ENCODE data around the gene HSD17B12. TPM values are rescaled to one million over a fixed set of nuclear protein-coding genes. Genes with fewer than 3 reads are reported as not detected.

The HSD17B12 gene
- total and polyA plus RNA-seq, 2 of the 13 experiments (the other 11 are each of a cell fraction or from before 2014, with no cell fraction given), result 50.3 to 117 TPM

DNA sequence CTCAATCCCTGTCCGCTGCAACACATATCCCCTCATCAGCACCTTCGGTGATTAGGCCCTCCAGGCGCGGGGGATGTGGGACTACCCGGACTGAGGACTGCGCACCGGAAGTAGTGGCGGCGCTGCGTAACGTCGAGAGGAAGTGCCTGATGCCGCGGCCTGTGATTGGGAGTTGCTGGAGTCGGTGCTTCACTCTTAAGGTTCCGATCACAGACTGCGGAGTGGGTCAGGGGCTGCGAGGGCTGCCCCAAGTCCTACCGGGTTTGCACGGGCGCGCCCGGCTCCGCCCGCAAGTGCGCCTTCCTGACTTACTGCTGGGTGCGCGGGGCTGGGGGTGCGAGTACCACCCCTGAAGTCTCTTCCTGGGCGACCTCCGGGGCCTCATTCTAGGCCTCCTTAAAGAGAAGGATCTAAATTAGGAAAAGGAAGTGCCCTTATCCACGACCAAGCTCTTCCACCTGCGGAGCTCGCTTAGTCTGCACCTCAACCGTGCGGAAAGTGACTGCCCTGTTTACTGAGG, 200.2 kb downstream of the HSD17B12 start, which contains the start of gene ALKBH3 (continued):
- TF ChIP-seq JDP2 (CRISPR knock-in tag; IDR thresholded peaks at IDR 0.05; ENCODE audit: borderline replicate concordance) (no peak), MLX (CRISPR knock-in tag; IDR thresholded peaks at IDR 0.05) (no peak), ZNF263 (CRISPR knock-in tag; IDR thresholded peaks at IDR 0.05) (peak; percentile 42; the same call in 1 of the 2 replicates), CCAR2 (optimal IDR thresholded peaks at IDR 0.05; ENCODE audit: low read depth, low read length) (peak; percentile 85), BORCS8-MEF2B (CRISPR knock-in tag; IDR thresholded peaks at IDR 0.05) (peak; percentile 94), ZFP90 (CRISPR knock-in tag; IDR thresholded peaks at IDR 0.05; ENCODE audit: borderline replicate concordance) (no peak), MAFG (CRISPR knock-in tag; IDR thresholded peaks at IDR 0.05) (0 out of 2 replicates have a peak, but pooled peaks have one; percentile 50), GATA4 (IDR thresholded peaks at IDR 0.05; ENCODE audit: borderline replicate concordance, low read depth) (no peak), SP1 (IDR thresholded peaks at IDR 0.05) (no peak), SP1 (CRISPR knock-in tag; IDR thresholded peaks at IDR 0.05) (peak; percentile 78), PPARG (CRISPR knock-in tag; conservative IDR thresholded peaks at IDR 0.05) (peak; percentile 76), JUNB (CRISPR knock-in tag; IDR thresholded peaks at IDR 0.05; ENCODE audit: borderline replicate concordance) (peak; percentile 50; the same call in 1 of the 2 replicates), ONECUT2 (CRISPR knock-in tag; IDR thresholded peaks at IDR 0.05) (no peak), ZNF121 (CRISPR knock-in tag; IDR thresholded peaks at IDR 0.05) (no peak), SIN3B (IDR thresholded peaks at IDR 0.05; ENCODE audit: low read length) (peak; percentile 91), ZC3H13 (CRISPR knock-in tag; IDR thresholded peaks at IDR 0.05) (peak; percentile 80; the same call in 1 of the 2 replicates), SIX1 (CRISPR knock-in tag; IDR thresholded peaks at IDR 0.05; ENCODE audit: borderline replicate concordance) (no peak)
- TF ChIP-seq, protein P1, sequence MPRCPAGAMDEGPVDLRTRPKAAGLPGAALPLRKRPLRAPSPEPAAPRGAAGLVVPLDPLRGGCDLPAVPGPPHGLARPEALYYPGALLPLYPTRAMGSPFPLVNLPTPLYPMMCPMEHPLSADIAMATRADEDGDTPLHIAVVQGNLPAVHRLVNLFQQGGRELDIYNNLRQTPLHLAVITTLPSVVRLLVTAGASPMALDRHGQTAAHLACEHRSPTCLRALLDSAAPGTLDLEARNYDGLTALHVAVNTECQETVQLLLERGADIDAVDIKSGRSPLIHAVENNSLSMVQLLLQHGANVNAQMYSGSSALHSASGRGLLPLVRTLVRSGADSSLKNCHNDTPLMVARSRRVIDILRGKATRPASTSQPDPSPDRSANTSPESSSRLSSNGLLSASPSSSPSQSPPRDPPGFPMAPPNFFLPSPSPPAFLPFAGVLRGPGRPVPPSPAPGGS (CRISPR knock-in tag; IDR thresholded peaks at IDR 0.05), result no peak; the same call in 1 of the 2 replicates
- TF ChIP-seq, protein P2, sequence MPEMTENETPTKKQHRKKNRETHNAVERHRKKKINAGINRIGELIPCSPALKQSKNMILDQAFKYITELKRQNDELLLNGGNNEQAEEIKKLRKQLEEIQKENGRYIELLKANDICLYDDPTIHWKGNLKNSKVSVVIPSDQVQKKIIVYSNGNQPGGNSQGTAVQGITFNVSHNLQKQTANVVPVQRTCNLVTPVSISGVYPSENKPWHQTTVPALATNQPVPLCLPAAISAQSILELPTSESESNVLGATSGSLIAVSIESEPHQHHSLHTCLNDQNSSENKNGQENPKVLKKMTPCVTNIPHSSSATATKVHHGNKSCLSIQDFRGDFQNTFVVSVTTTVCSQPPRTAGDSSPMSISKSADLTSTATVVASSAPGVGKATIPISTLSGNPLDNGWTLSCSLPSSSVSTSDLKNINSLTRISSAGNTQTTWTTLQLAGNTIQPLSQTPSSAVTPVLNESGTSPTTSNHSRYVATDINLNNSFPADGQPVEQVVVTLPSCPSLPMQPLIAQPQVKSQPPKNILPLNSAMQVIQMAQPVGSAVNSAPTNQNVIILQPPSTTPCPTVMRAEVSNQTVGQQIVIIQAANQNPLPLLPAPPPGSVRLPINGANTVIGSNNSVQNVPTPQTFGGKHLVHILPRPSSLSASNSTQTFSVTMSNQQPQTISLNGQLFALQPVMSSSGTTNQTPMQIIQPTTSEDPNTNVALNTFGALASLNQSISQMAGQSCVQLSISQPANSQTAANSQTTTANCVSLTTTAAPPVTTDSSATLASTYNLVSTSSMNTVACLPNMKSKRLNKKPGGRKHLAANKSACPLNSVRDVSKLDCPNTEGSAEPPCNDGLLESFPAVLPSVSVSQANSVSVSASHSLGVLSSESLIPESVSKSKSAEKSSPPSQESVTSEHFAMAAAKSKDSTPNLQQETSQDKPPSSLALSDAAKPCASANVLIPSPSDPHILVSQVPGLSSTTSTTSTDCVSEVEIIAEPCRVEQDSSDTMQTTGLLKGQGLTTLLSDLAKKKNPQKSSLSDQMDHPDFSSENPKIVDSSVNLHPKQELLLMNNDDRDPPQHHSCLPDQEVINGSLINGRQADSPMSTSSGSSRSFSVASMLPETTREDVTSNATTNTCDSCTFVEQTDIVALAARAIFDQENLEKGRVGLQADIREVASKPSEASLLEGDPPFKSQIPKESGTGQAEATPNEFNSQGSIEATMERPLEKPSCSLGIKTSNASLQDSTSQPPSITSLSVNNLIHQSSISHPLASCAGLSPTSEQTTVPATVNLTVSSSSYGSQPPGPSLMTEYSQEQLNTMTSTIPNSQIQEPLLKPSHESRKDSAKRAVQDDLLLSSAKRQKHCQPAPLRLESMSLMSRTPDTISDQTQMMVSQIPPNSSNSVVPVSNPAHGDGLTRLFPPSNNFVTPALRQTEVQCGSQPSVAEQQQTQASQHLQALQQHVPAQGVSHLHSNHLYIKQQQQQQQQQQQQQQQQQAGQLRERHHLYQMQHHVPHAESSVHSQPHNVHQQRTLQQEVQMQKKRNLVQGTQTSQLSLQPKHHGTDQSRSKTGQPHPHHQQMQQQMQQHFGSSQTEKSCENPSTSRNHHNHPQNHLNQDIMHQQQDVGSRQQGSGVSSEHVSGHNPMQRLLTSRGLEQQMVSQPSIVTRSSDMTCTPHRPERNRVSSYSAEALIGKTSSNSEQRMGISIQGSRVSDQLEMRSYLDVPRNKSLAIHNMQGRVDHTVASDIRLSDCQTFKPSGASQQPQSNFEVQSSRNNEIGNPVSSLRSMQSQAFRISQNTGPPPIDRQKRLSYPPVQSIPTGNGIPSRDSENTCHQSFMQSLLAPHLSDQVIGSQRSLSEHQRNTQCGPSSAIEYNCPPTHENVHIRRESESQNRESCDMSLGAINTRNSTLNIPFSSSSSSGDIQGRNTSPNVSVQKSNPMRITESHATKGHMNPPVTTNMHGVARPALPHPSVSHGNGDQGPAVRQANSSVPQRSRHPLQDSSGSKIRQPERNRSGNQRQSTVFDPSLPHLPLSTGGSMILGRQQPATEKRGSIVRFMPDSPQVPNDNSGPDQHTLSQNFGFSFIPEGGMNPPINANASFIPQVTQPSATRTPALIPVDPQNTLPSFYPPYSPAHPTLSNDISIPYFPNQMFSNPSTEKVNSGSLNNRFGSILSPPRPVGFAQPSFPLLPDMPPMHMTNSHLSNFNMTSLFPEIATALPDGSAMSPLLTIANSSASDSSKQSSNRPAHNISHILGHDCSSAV (CRISPR knock-in tag; IDR thresholded peaks at IDR 0.05; ENCODE audit: borderline replicate concordance), result no peak
- TF ChIP-seq, protein P3, sequence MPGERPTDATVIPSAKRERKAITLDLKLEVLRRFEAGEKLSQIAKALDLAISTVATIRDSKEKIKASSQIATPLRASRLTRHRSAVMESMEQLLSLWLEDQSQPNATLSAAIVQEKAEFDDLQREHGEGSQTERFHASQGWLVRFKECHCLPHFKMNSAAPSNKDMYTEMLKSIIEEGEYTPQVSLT (CRISPR knock-in tag; IDR thresholded peaks at IDR 0.05; ENCODE audit: borderline replicate concordance, low read depth), result no peak
